ENCODE data around the gene PPTC7.

DNA sequence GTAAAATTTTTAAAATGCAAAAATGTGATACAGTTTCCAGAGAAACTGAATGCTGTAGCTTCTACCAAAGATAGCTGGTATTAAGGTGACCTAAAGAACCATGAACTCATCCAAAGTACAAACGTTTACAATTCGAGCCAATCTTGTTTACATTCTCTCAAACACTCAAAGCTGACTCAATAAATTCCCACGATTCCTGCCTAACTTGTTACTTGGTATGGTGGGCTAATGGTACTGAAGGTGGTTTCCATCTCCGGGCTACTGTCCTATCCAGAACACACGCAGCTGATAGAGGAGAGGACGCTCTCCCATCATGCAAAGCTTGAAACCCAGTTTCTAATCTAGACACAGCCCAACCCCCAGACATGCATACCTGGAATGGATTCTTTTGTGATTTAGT, 49.5 kb downstream of the PPTC7 start:
- TF ChIP-seq POLR2A (IDR thresholded peaks at IDR 0.05; ENCODE audit: control extremely low read depth in 1 of 2, low read depth in 2 of 2, low read length in 2 of 2) (no peak), MAX (IDR thresholded peaks at IDR 0.05) (no peak), CEBPB (IDR thresholded peaks at IDR 0.05; ENCODE audit: low read depth, low read length) (no peak), ATF2 (IDR thresholded peaks at IDR 0.05; ENCODE audit: low read length) (no peak), EP300 (IDR thresholded peaks at IDR 0.05; ENCODE audit: borderline replicate concordance in 1 of 2, low read depth in 2 of 2, low read length in 2 of 2) (no peak), JUN (IDR thresholded peaks at IDR 0.05; ENCODE audit: low read depth, low read length) (no peak), BCL11A (IDR thresholded peaks at IDR 0.05; ENCODE audit: low read depth in 2 of 2, low read length in 2 of 2) (no peak), RXRA (IDR thresholded peaks at IDR 0.05; ENCODE audit: insufficient read depth, low read depth, low read length) (no peak), HDAC2 (IDR thresholded peaks at IDR 0.05; ENCODE audit: borderline replicate concordance in 1 of 2, low read depth in 2 of 2, low read length in 2 of 2) (no peak), GABPA (IDR thresholded peaks at IDR 0.05; ENCODE audit: borderline replicate concordance, insufficient read depth, low read length) (no peak), FOSL1 (IDR thresholded peaks at IDR 0.05; ENCODE audit: insufficient read depth, low read depth, low read length) (no peak), POU5F1 (IDR thresholded peaks at IDR 0.05; ENCODE audit: low read depth, low read length) (no peak)
- TF ChIP-seq, protein P1, sequence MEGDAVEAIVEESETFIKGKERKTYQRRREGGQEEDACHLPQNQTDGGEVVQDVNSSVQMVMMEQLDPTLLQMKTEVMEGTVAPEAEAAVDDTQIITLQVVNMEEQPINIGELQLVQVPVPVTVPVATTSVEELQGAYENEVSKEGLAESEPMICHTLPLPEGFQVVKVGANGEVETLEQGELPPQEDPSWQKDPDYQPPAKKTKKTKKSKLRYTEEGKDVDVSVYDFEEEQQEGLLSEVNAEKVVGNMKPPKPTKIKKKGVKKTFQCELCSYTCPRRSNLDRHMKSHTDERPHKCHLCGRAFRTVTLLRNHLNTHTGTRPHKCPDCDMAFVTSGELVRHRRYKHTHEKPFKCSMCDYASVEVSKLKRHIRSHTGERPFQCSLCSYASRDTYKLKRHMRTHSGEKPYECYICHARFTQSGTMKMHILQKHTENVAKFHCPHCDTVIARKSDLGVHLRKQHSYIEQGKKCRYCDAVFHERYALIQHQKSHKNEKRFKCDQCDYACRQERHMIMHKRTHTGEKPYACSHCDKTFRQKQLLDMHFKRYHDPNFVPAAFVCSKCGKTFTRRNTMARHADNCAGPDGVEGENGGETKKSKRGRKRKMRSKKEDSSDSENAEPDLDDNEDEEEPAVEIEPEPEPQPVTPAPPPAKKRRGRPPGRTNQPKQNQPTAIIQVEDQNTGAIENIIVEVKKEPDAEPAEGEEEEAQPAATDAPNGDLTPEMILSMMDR (IDR thresholded peaks at IDR 0.05; ENCODE audit: control extremely low read depth in 1 of 3, insufficient read depth in 1 of 3, low read depth in 1 of 3, low read length in 3 of 3), result no peak
